Measurements from ENCODE around the gene BCCIP. TPM values are rescaled to one million over a fixed set of nuclear protein-coding genes. Genes with fewer than 3 reads are reported as not detected.

Gene BCCIP
- total RNA-seq, 2 experiments from 2014 or later: 59.1 to 96.2 TPM

- TF ChIP-seq EZH2phosphoT487 (IDR thresholded peaks at IDR 0.05; ENCODE audit: borderline replicate concordance, low read depth, low read length) (no peak), CTCF (conservative IDR thresholded peaks at IDR 0.05; ENCODE audit: low read length) (no peak)
- ChIA-PET POLR2A (interaction anchor here (0.6 kb wide), 1 partner anchor 9 kb away, joined by 3 read pairs; no protein-coding TSS in a partner anchor), CTCF (ENCODE audit: unreplicated experiment) (interaction anchor here (0.6 kb wide), 1 partner anchor 841 kb away, joined by 3 read pairs; no protein-coding TSS in a partner anchor)
- Histone ChIP-seq H3K27ac (ENCODE audit: low read depth, low read length, poor library complexity, severe bottlenecking) (no peak overlapping the region), H3K79me2 (ENCODE audit: insufficient read depth, low read depth, low read length) (no peaks in the 10 kb centered on the region), H3K9me2 (ENCODE audit: insufficient read depth, low read length) (no peaks in the 10 kb centered on the region), H3K9me3 (ENCODE audit: low read length) (no peaks in the 10 kb centered on the region), H3K4me3 (ENCODE audit: low read depth, low read length, poor library complexity, severe bottlenecking) (no peak overlapping the region), H3K36me3 (ENCODE audit: insufficient read depth, low read length) (no peaks in the 10 kb centered on the region), H3K4me2 (ENCODE audit: low read length) (no peak overlapping the region), H2AFZ (ENCODE audit: low read length) (no peak overlapping the region), H4K20me1 (ENCODE audit: insufficient read depth, low read length) (no peaks in the 10 kb centered on the region), H3K4me1 (ENCODE audit: insufficient read depth, low read length, poor library complexity, severe bottlenecking) (no peaks in the 10 kb centered on the region)
- no TSS peak for BruUV-seq (replicated peaks)
- no peak for DNase-seq (ENCODE audit: low spot score)
- intact Hi-C loops (cut with micrococcal nuclease; ENCODE audit: unreplicated experiment): no loop called here
Observed at GRCh38 chr10:125848371-125848770, 25.0 kb downstream of the BCCIP start.

GRCh38 chr10:125848857-125849256 is 25.5 kb downstream of the BCCIP start:
- Histone ChIP-seq H3K4me3 (ENCODE audit: low read depth, low read length, poor library complexity, severe bottlenecking) (no peak overlapping the region), H3K36me3 (ENCODE audit: insufficient read depth, low read length) (no peaks in the 10 kb centered on the region), H3K79me2 (ENCODE audit: insufficient read depth, low read depth, low read length) (no peaks in the 10 kb centered on the region), H2AFZ (ENCODE audit: low read length) (no peak overlapping the region), H4K20me1 (ENCODE audit: insufficient read depth, low read length) (no peaks in the 10 kb centered on the region), H3K27ac (ENCODE audit: low read depth, low read length, poor library complexity, severe bottlenecking) (no peak overlapping the region), H3K9me2 (ENCODE audit: insufficient read depth, low read length) (no peaks in the 10 kb centered on the region), H3K4me2 (ENCODE audit: low read length) (no peak overlapping the region), H3K9me3 (ENCODE audit: low read length) (no peaks in the 10 kb centered on the region), H3K4me1 (ENCODE audit: insufficient read depth, low read length, poor library complexity, severe bottlenecking) (no peaks in the 10 kb centered on the region)
- intact Hi-C loops (cut with micrococcal nuclease; ENCODE audit: unreplicated experiment): no loop called here
- TF ChIP-seq CTCF (conservative IDR thresholded peaks at IDR 0.05; ENCODE audit: low read length) (no peak), EZH2phosphoT487 (IDR thresholded peaks at IDR 0.05; ENCODE audit: borderline replicate concordance, low read depth, low read length) (no peak)
- DNase-seq (ENCODE audit: low spot score): no peak
- no TSS peak for BruUV-seq (replicated peaks)
- CTCF ChIA-PET (ENCODE audit: unreplicated experiment): no interaction called here
- POLR2A ChIA-PET: no interaction called here

- no TSS peak for BruUV-seq (replicated peaks)
- no peak overlapping the region for H2AFZ ChIP-seq (ENCODE audit: low read length)
- POLR2A ChIA-PET: interaction anchor here (0.7 kb wide), 1 partner anchor 324 kb away, joined by 5 read pairs; no protein-coding TSS in a partner anchor
- TF ChIP-seq CTCF (conservative IDR thresholded peaks at IDR 0.05; ENCODE audit: low read length) (no peak), EZH2phosphoT487 (IDR thresholded peaks at IDR 0.05; ENCODE audit: borderline replicate concordance, low read depth, low read length) (no peak)
- no peak for DNase-seq (ENCODE audit: low spot score)
- no peaks in the 10 kb centered on the region for H3K79me2 ChIP-seq (ENCODE audit: insufficient read depth, low read depth, low read length)
- H3K9me3 ChIP-seq (ENCODE audit: low read length): no peaks in the 10 kb centered on the region
- no peak overlapping the region for H3K4me3 ChIP-seq (ENCODE audit: low read depth, low read length, poor library complexity, severe bottlenecking)
- intact Hi-C loops (cut with micrococcal nuclease; ENCODE audit: unreplicated experiment): no loop called here
- H3K9me2 ChIP-seq (ENCODE audit: insufficient read depth, low read length): no peaks in the 10 kb centered on the region
- H3K27ac ChIP-seq (ENCODE audit: low read depth, low read length, poor library complexity, severe bottlenecking): no peak overlapping the region
- CTCF ChIA-PET (ENCODE audit: unreplicated experiment): no interaction called here
- no peaks in the 10 kb centered on the region for H4K20me1 ChIP-seq (ENCODE audit: insufficient read depth, low read length)
- no peaks in the 10 kb centered on the region for H3K4me1 ChIP-seq (ENCODE audit: insufficient read depth, low read length, poor library complexity, severe bottlenecking)
- H3K36me3 ChIP-seq (ENCODE audit: insufficient read depth, low read length): no peaks in the 10 kb centered on the region
- no peak overlapping the region for H3K4me2 ChIP-seq (ENCODE audit: low read length)
Observed at GRCh38 chr10:125849448-125849847, 26.1 kb downstream of the BCCIP start.
